GM12875 (cell line): ENCODE results near the gene C10orf67.

Source experiments
- H3K4me3 ChIP-seq: one replicate; pipeline ENCODE4 v1.5.1; 2011; ENCODE audit warnings: low read depth, low read length, control low read depth
- CTCF ChIP-seq: IDR thresholded peaks from 2 replicates; pipeline ENCODE4 v1.5.1; 2011; ENCODE audit warnings: low read depth, mild to moderate bottlenecking, control low read depth, inconsistent platforms, low read length, moderate library complexity, borderline replicate concordance; ENCODE audit not compliant: insufficient read depth

Gene C10orf67

DNA sequence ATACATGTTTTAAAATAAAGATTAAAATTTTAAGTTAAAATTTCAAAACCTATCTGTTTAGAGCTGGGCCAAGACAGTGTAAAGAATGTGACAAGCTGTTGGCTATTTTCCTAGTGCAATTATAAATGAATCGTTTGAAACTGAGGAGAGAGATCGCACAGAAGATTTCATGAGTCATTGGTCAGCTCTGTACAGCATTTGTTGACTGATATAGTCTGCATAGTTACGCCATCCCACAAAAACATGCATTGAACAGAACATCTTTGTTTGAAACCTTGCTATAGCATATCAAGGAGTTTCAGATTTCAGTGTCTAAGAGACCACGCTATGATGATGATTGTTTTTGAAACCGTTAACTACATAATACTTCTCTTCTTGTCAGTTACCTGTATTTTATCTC is 1.3 kb upstream of the C10orf67 start:
- H3K4me3 ChIP-seq: no peak overlapping the region
- no peak for TF ChIP-seq CTCF

- H3K4me3 ChIP-seq: no peak overlapping the region
- no peak for TF ChIP-seq CTCF
Observed at GRCh38 chr10:23343591-23344240, 881 bp downstream of the C10orf67 start.

- no peak for TF ChIP-seq CTCF
- no peak overlapping the region for H3K4me3 ChIP-seq
Observed at GRCh38 chr10:23342213-23342884, 2.2 kb downstream of the C10orf67 start.

DNA sequence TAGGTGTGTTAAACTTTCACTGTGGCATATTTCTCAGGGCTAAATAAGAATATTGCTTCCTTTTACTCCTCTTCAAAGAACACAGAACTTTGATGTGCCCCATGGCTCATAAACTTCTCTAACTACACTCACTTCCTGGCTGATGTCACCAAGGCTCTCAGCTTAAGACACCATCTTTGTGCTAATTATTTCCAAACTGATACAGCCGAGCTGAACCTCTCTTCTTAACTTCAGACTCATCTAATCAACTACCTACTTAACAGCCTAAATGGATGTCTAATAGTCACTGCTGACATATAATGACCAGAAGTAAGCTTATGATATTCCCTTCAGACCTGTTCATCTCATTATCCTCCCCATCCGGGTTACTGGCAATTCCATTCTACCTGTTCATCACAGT is 3.6 kb downstream of the C10orf67 start:
- no peak overlapping the region for H3K4me3 ChIP-seq
- TF ChIP-seq CTCF: no peak

DNA sequence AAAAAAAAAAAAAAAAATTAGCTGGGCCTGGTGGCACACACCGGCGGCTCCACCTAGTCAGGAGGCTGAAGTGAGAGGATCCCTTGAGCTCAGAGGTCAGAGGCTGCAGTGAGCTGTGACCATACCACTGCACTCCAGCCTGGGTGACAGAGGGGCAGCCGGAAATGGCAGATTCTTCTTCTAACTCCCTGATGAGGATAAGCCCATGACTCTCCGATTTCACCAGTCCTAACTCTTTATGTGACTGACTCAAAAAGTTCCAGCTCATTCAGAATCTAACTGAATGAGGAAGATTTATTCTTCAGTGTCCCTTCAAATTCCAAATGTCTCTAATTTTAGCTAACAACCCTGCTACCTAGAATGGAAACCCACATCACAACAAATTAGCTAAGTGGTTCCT is 4.2 kb downstream of the C10orf67 start:
- no peak for TF ChIP-seq CTCF

DNA sequence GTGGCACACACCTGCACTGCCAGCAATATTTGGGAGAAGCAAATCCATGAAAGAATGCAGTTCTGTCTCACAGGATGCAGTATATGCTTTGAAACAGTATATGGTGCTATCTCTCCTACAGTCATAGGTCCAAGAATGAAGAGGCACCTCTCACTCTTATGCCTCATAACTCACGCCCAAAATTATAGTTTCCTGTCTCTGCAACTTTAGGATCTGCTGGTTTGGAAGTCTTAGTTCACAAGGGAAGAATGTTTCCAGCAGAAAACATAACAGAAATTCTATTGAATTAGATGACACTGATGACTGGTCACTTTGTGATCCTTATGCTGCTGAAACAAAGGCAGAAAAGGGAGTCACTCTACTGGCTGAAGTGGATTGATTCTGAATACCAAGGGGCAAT is 5.7 kb downstream of the C10orf67 start:
- TF ChIP-seq CTCF: no peak
- no peak overlapping the region for H3K4me3 ChIP-seq

More for the DNA sequence above, 4.2 kb downstream of the C10orf67 start:
- H3K4me3 ChIP-seq: no peak overlapping the region
